KOPT-K1 (cell line): ENCODE measurements around the gene SEC14L3.

Experiments
- H3K27ac ChIP-seq: fragments of 200-600 bp; sonication (generic); 2 replicates; pipeline ENCODE4 v1.5.1; 2016; ENCODE audit warnings: antibody characterized with exemption, mild to moderate bottlenecking, low read depth, low read length; ENCODE audit not compliant: poor library complexity, severe bottlenecking
- H3K36me3 ChIP-seq: fragments of 200-600 bp; sonication (generic); 2 replicates; pipeline ENCODE4 v1.5.1; 2017; ENCODE audit warnings: antibody characterized with exemption, mild to moderate bottlenecking, low read length, moderate library complexity; ENCODE audit not compliant: insufficient read depth
- H3K9me3 ChIP-seq: fragments of 200-600 bp; sonication (generic); 2 replicates; pipeline ENCODE4 v1.5.1; 2017; ENCODE audit warnings: antibody characterized with exemption, low read length, mild to moderate bottlenecking; ENCODE audit not compliant: insufficient read depth, poor library complexity, severe bottlenecking

Gene SEC14L3

GRCh38 chr22:30413745-30414524 lies 57.9 kb downstream of the SEC14L3 start:
- peaks cover 99% of the 10 kb centered on the region for H3K36me3 ChIP-seq
- no peak overlapping the region for H3K27ac ChIP-seq
- H3K9me3 ChIP-seq, result no peaks in the 10 kb centered on the region

- peaks cover 99% of the 10 kb centered on the region for H3K36me3 ChIP-seq
- no peaks in the 10 kb centered on the region for H3K9me3 ChIP-seq
- H3K27ac ChIP-seq, result no peak overlapping the region
These were observed 58.8 kb downstream of the SEC14L3 start for GRCh38 chr22:30413001-30413400.

DNA sequence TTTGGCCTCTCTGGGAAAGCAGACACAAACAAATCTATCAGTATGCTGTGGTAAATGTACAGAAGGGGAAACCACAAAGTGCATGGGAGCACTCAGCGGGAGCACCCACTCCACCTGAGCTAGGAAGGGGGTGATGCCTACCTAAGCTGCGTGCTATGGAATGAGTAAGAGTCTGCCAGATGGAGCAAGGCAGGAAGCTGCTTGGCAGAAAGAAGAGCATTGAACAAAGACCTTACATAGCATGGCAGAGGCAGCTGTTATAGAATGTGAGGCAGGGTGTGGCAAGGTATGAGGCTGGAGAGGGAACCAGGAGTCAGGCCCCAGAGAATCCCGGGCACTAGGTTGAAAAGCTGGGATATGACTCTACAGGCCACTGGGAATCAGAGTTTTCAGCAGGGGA lies 60.0 kb downstream of the SEC14L3 start:
- Histone ChIP-seq H3K27ac (no peak overlapping the region), H3K9me3 (no peaks in the 10 kb centered on the region), H3K36me3 (peaks cover 99% of the 10 kb centered on the region)
